Measurements from ENCODE around the gene RAB4A. TPM values are rescaled to one million over a fixed set of nuclear protein-coding genes. Genes with fewer than 3 reads are reported as not detected.

Gene RAB4A
- total and polyA plus RNA-seq, 9 of the 15 experiments (the other 6 are each of a cell fraction or from before 2014, with no cell fraction given): 8.3 to 61.0 (median 26.7) TPM

DNA sequence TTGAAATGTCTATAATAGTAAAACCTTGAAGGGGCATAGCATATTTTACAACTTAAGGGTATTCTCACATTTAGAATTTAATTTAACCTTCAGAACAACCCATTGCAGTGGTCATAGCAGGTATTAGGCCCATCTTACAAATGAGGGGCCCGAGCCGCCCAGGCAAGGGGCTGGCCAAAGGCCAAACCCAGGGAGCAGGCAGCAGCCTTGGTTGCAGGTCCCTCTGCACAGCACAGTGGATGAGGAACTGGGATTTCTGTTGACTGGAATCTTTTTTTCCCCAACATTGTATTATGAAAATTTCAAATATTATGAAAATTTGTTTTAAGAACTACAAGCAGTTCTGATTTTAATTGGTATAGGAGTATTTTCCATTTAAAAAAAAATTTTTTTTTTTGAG, 38.8 kb downstream of the RAB4A start:
- no peak for FAIRE-seq
- Histone ChIP-seq H3K4me3 (no peak overlapping the region), H4K20me1 (replicated peaks; ENCODE audit: control insufficient read depth, insufficient read depth, low read length) (no peaks in the 10 kb centered on the region), H3K27me3 (ENCODE audit: control insufficient read depth in 2 of 2, insufficient read depth in 2 of 2, low read length in 2 of 2) (no peaks in the 10 kb centered on the region), H3K79me2 (ENCODE audit: control insufficient read depth, insufficient read depth, low read length) (no peaks in the 10 kb centered on the region), H3K9ac (ENCODE audit: insufficient read depth in 1 of 2, low read depth in 2 of 2, low read length in 2 of 2) (no peak overlapping the region), H2AFZ (ENCODE audit: low read depth, low read length) (no peak overlapping the region), H3K9me3 (replicated peaks; ENCODE audit: control insufficient read depth, insufficient read depth, low read depth, low read length) (no peaks in the 10 kb centered on the region), H3K4me2 (ENCODE audit: insufficient read depth, low read length) (no peak overlapping the region), H3K36me3 (ENCODE audit: control insufficient read depth, insufficient read depth, low read length) (peaks cover 31% of the 10 kb centered on the region), H3K4me1 (replicated peaks in 1 of 2; ENCODE audit: control insufficient read depth in 2 of 2, insufficient read depth in 2 of 2, low read length in 2 of 2) (no peaks in the 10 kb centered on the region), H3K27ac (ENCODE audit: extremely low read depth, low read depth, low read length) (no peak overlapping the region), H3K9me1 (ENCODE audit: control insufficient read depth, insufficient read depth, low read length) (no peaks in the 10 kb centered on the region)
- TF ChIP-seq MCM2 (IDR thresholded peaks at IDR 0.05; ENCODE audit: low read depth) (no peak), NR1H2 (CRISPR knock-in tag; IDR thresholded peaks at IDR 0.05) (no peak), RBM25 (IDR thresholded peaks at IDR 0.05; ENCODE audit: low read depth, low read length, severe bottlenecking) (no peak), TBP (optimal IDR thresholded peaks at IDR 0.05; ENCODE audit: low read depth, low read length) (no peak), SUPT5H (IDR thresholded peaks at IDR 0.05) (no peak), CBX1 (IDR thresholded peaks at IDR 0.05; ENCODE audit: low read depth) (no peak)
- TF ChIP-seq, protein P1, sequence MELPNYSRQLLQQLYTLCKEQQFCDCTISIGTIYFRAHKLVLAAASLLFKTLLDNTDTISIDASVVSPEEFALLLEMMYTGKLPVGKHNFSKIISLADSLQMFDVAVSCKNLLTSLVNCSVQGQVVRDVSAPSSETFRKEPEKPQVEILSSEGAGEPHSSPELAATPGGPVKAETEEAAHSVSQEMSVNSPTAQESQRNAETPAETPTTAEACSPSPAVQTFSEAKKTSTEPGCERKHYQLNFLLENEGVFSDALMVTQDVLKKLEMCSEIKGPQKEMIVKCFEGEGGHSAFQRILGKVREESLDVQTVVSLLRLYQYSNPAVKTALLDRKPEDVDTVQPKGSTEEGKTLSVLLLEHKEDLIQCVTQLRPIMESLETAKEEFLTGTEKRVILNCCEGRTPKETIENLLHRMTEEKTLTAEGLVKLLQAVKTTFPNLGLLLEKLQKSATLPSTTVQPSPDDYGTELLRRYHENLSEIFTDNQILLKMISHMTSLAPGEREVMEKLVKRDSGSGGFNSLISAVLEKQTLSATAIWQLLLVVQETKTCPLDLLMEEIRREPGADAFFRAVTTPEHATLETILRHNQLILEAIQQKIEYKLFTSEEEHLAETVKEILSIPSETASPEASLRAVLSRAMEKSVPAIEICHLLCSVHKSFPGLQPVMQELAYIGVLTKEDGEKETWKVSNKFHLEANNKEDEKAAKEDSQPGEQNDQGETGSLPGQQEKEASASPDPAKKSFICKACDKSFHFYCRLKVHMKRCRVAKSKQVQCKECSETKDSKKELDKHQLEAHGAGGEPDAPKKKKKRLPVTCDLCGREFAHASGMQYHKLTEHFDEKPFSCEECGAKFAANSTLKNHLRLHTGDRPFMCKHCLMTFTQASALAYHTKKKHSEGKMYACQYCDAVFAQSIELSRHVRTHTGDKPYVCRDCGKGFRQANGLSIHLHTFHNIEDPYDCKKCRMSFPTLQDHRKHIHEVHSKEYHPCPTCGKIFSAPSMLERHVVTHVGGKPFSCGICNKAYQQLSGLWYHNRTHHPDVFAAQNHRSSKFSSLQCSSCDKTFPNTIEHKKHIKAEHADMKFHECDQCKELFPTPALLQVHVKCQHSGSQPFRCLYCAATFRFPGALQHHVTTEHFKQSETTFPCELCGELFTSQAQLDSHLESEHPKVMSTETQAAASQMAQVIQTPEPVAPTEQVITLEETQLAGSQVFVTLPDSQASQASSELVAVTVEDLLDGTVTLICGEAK (IDR thresholded peaks at IDR 0.05): no peak
- TF ChIP-seq, protein P1 (CRISPR knock-in tag; IDR thresholded peaks at IDR 0.05): no peak
- CTCF ChIA-PET (ENCODE audit: low intra/inter-chr PET ratio): no interaction called here
- intact Hi-C loops (cut with micrococcal nuclease) (no loop called here), in situ Hi-C loops (cut with MboI) (no loop called here)
- no peak for ATAC-seq
- BruUV-seq (replicated peaks): no TSS peak
- DNase-seq (ENCODE audit: extremely low read depth in 1 of 4, low spot score in 3 of 4): no peak
- POLR2A ChIA-PET: no interaction called here
- WGBS (ENCODE audit: insufficient coverage, low coverage, missing lambda C conversion rate): 96% methylated on average over 2 of the region's 2 CpGs
